ENCODE data around the gene DRD2. TPM values are rescaled to one million over a fixed set of nuclear protein-coding genes. Genes with fewer than 3 reads are reported as not detected.

Gene DRD2
- total RNA-seq, 1 experiment from 2014 or later: not detected

DNA sequence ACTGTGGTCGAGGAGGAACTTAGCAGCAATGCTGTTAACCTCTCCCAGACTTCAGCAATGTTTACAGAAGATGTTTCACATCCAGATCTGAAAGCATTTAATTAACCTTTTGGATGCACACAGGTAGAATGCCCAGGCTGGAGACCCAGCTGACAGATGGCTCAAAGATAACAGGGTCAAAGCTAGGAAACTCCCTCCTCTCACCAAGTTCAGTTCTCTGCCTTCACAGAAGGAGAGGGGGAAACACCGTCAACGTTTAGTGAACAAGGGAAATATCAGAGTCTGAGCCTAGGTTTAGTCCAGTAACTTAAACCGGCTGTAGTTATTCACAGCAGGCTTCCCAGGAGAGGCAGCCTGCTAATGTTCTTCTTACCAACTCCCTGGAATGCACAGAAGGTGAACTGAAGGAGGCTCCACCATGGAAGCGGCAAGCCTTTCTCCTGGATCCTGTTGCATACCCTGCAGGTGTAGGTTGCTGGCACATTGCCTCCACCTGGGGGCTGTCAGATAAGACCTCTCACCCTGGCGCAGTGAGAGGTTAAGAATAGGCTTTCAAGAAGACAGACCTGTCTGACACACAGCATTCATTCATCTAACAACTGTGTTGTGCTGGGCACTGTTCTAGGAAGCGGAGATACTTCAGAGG is 111.1 kb downstream of the DRD2 start:
- DNase-seq (ENCODE audit: low read depth, low spot score): no peak
- in situ Hi-C loops (cut with HindIII; ENCODE audit: low pct_unique_long_range_greater_than_20kb, low sequenced_read_pairs): no loop called here

- DNase-seq (ENCODE audit: low read depth, low spot score): no peak
Observed at GRCh38 chr11:113363406-113363805, 111.8 kb downstream of the DRD2 start.

More at GRCh38 chr11:113363406-113363805, 111.8 kb downstream of the DRD2 start:
- in situ Hi-C loops (cut with HindIII; ENCODE audit: low pct_unique_long_range_greater_than_20kb, low sequenced_read_pairs): no loop called here

Small RNA genes within 50 kb of the gene (small RNA-seq; reads per million reads assigned to genes)
- 0 reads per million in 2 experiments for gene MIR4301

Other genes with a start within 250 kb of the DRD2 start
- gene TTC12, start 160.8 kb downstream of the DRD2 start, total RNA-seq (2014; rRNA removed; shearing (Covaris generic)): 19.5 and 20.8 TPM in 2 replicates
- not detected in 2 replicates for gene ANKK1, start 87.6 kb downstream of the DRD2 start, total RNA-seq (2014; rRNA removed; shearing (Covaris generic))
- 2.0 and 2.3 TPM in 2 replicates for gene TMPRSS5, start 230.9 kb upstream of the DRD2 start, total RNA-seq (2014; rRNA removed; shearing (Covaris generic))